Suprapubic skin (tissue), 4 donors: ENCODE measurements around the gene NFKBIA. TPM values are rescaled to one million over a fixed set of nuclear protein-coding genes. Genes with fewer than 3 reads are reported as not detected.
"Not testable (repeated sequence)": the region's sequence is repeated elsewhere in the genome, so short reads cannot be mapped to it uniquely, and the experiment has no call there.

Experiments used
- DNase-seq, 2 donors: peaks; one replicate each; pipeline ENCODE4 v3.0.0-alpha.2; 2019; ENCODE audit warnings: low spot score in 2 of 2
- H3K27ac ChIP-seq: fragments of 200-600 bp; sonication (generic); one replicate; pipeline ENCODE4 v1.5.1; 2019
- H3K27me3 ChIP-seq: fragments of 200-600 bp; sonication (generic); one replicate; pipeline ENCODE4 v1.5.1; 2019
- H3K36me3 ChIP-seq: fragments of 200-600 bp; sonication (generic); one replicate; pipeline ENCODE4 v1.5.1; 2019
- H3K4me1 ChIP-seq: fragments of 200-600 bp; sonication (generic); one replicate; pipeline ENCODE4 v1.5.1; 2019
- H3K4me3 ChIP-seq: fragments of 200-600 bp; sonication (generic); one replicate; pipeline ENCODE4 v1.5.1; 2019; ENCODE audit warnings: mild to moderate bottlenecking
- H3K9me3 ChIP-seq: fragments of 200-600 bp; sonication (generic); one replicate; pipeline ENCODE4 v1.5.1; 2019
- EP300 ChIP-seq: sonication (generic); formaldehyde crosslinking; IDR thresholded peaks from one replicate; pipeline ENCODE4 v1.6.1; 2017; ENCODE audit warnings: antibody characterized with exemption
- POLR2A ChIP-seq, 2 donors: fragments of 450-650 bp; IDR thresholded peaks; one replicate each; pipeline ENCODE4 v1.6.1; 2017; ENCODE audit warnings: antibody characterized with exemption in 2 of 2, mild to moderate bottlenecking in 2 of 2, moderate library complexity in 2 of 2
- POLR2AphosphoS5 ChIP-seq, 3 donors: sonication (generic); formaldehyde crosslinking; IDR thresholded peaks; one replicate each; pipeline ENCODE4 v1.6.1; 2017; ENCODE audit warnings: antibody characterized with exemption in 3 of 3
- WGBS: methylation state at CpG from one replicate; pipeline ENCODE4 v1.1.5; 2018; 5-methylcytosine and 5-hydroxymethylcytosine counted together
- total RNA-seq, 4 donors: library from RNA; depleted of rRNA; stranded (reverse); fragments of >200 nt; gene quantifications; one replicate each; pipeline ENCODE4 v1.1.0, GENCODE V29; 2016
- TF ChIP-seq, protein P1 (sequence below), 2 donors: fragments of 200-600 bp in 1 of 2; fragments of 450-650 bp in 1 of 2; sonication (generic) in 1 of 2; IDR thresholded peaks; one replicate each; pipeline ENCODE4 v1.5.1; 2016 to 2019; ENCODE audit warnings: antibody characterized with exemption in 2 of 2, mild to moderate bottlenecking in 1 of 2, moderate library complexity in 1 of 2

NFKBIA gene
- total RNA-seq, 4 donors from 2014 or later: 510 to 768 (median 735) TPM

DNA sequence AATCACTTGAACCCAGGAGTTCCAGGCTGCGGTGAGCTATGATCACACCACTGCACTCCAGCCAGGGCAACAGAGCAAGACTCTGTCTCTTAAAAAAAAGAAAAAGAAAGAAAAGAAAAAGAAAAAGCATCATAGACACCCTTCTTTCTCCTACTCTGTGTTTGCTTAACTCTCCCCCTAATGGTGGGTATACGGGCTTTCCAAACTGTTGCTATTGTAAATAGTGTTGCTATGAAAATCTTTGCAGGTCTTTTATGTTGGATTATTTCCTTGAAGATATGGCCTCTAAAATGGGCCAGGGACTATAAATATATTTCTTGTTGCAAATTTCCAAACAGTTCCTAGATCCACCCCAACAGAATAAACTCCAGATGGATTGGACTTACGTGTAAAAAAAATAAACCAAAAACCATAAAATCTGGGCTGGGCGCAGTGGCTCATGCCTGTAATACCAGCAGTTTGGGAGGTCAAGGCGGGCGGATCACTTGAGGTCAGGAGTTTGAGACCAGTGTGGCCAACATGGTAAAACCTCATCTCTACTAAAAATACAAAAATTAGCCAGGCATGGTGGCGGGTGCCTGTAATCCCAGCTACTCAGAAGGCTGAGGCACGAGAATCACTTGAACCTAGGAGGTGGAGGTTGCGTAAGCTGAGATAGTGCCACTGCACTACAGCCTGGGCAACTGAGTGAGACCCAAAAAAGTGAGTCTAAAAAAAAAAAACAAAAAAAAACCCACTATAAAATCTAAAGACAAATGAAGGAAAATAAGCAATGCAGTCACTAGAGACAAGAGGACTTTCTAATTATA lies 25.9 kb downstream of the NFKBIA start:
- no peak overlapping the region for H3K4me3 ChIP-seq
- no peak overlapping the region for H3K27ac ChIP-seq
- H3K27me3 ChIP-seq: no peaks in the 10 kb centered on the region
- H3K4me1 ChIP-seq: peaks cover 16% of the 10 kb centered on the region
- WGBS: 79% methylated on average over 9 of the region's 9 CpGs
- no peaks in the 10 kb centered on the region for H3K36me3 ChIP-seq
- no peak for DNase-seq
- no peaks in the 10 kb centered on the region for H3K9me3 ChIP-seq
- TF ChIP-seq EP300 (no peak), POLR2AphosphoS5 (IDR thresholded peaks at IDR 0.05) (no peak), POLR2A (IDR thresholded peaks at IDR 0.05) (no peak)
- TF ChIP-seq, protein P1, sequence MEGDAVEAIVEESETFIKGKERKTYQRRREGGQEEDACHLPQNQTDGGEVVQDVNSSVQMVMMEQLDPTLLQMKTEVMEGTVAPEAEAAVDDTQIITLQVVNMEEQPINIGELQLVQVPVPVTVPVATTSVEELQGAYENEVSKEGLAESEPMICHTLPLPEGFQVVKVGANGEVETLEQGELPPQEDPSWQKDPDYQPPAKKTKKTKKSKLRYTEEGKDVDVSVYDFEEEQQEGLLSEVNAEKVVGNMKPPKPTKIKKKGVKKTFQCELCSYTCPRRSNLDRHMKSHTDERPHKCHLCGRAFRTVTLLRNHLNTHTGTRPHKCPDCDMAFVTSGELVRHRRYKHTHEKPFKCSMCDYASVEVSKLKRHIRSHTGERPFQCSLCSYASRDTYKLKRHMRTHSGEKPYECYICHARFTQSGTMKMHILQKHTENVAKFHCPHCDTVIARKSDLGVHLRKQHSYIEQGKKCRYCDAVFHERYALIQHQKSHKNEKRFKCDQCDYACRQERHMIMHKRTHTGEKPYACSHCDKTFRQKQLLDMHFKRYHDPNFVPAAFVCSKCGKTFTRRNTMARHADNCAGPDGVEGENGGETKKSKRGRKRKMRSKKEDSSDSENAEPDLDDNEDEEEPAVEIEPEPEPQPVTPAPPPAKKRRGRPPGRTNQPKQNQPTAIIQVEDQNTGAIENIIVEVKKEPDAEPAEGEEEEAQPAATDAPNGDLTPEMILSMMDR (IDR thresholded peaks at IDR 0.05): no peak

DNA sequence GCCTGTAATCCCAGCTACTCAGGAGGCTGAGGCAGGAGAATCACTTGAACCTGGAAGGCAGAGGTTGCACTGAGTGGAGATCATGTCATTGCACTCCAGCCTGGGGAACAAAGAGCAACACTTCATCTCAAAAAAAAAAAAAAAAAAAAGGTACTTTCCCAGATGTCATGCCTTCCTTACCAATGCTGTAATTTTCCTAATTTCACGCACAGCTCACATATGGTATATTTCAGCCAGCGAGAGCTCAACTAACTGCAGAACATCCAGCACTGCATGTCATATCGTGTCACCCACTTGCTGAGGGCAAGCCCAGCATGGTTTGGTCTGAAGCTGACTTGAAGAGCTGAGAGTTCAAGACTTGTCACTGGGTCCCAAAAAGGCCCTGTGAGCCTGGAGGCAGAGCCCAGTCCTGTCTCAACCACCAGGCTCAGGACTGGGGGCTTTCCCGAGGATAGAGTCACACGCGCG lies 29.0 kb downstream of the NFKBIA start:
- Histone ChIP-seq H3K27me3 (no peaks in the 10 kb centered on the region), H3K4me3 (no peak overlapping the region), H3K9me3 (peaks cover 3% of the 10 kb centered on the region), H3K36me3 (no peaks in the 10 kb centered on the region), H3K27ac (no peak overlapping the region), H3K4me1 (peaks cover 17% of the 10 kb centered on the region)
- WGBS: 63% methylated on average over 7 of the region's 7 CpGs
- no peak for DNase-seq
- TF ChIP-seq POLR2A (IDR thresholded peaks at IDR 0.05): no peak
- no peak for TF ChIP-seq EP300
- TF ChIP-seq, protein P1 (IDR thresholded peaks at IDR 0.05): no peak
- no peak for TF ChIP-seq POLR2AphosphoS5 (IDR thresholded peaks at IDR 0.05)

DNA sequence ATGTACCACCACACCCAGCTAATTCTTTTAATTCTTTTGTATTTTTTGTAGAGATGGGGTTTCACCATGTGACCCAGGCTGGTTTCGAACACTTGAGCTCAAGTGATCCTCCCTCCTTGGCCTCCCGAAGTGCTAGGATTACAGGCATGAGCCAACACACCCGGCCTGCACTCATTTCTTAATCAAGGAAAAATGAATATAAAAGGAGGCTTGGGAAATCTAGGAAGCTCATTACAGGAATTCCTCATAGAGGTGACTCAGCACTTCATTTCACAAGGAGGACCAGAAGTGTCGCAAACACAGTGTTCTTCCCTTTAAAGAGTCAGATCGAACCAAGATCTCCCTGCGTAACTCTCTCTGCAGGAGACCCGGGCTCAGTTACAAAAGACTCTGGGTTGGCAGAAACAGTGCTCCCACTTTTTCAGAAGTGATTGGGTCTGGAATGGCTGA lies 30.3 kb downstream of the NFKBIA start:
- WGBS: 29% methylated on average over 7 of the region's 7 CpGs
- H3K27me3 ChIP-seq: no peaks in the 10 kb centered on the region
- no peaks in the 10 kb centered on the region for H3K36me3 ChIP-seq
- H3K4me1 ChIP-seq: peaks cover 29% of the 10 kb centered on the region
- H3K27ac ChIP-seq: peak overlapping the region; percentile 60
- TF ChIP-seq POLR2AphosphoS5 (IDR thresholded peaks at IDR 0.05): peak in 2 of 3 donors; percentile 85 to 94
- TF ChIP-seq, protein P1 (IDR thresholded peaks at IDR 0.05): no peak
- DNase-seq: peak in 1 of 2 donors; percentile 82
- H3K4me3 ChIP-seq: no peak overlapping the region
- H3K9me3 ChIP-seq: peaks cover 3% of the 10 kb centered on the region

DNA sequence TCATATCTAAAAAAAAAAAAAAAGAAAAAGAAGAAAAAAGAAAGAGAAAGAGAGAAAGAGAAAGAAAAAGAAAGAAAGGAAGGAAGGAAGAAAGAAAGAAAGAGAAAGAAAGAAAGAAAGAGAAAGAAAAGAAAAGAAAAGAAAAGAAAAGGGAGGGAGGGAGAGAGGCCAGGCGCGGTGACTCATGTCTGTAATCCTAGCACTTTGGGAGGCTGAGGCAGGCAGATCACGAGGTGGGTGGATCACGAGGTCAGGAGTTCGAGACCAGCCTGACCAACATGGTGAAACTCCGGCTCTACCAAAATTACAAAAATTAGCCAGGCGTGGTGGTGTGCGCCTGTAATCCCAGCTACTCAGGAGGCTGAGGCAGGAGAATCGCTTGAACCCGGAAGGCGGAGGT lies 31.3 kb downstream of the NFKBIA start:
- not testable (repeated sequence) for H3K36me3 ChIP-seq, H3K27me3 ChIP-seq, H3K4me3 ChIP-seq, H3K27ac ChIP-seq, H3K9me3 ChIP-seq, DNase-seq
- WGBS: 94% methylated on average over 11 of the region's 11 CpGs
- peaks cover 38% of the 10 kb centered on the region for H3K4me1 ChIP-seq

DNA sequence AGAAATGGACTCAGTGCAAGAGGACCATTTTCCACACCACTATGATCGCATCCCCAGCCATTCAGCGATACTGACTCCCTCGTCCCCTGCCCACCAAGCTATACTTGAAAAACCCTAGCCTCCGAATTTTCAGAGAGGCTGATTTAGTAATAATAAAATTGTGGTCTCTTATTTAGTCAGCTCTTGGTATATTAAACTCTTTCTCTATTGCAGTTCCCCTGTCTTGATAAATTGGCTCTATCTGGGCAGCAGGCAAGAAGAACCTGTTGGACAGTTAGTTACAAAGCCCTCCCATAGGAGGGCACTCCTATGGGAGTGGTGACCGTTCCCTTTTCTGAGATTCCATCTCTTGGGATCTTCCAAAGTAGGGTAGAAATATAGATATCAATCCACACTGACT lies 33.6 kb downstream of the NFKBIA start:
- no peak overlapping the region for H3K4me3 ChIP-seq
- no peaks in the 10 kb centered on the region for H3K27me3 ChIP-seq
- no peak for TF ChIP-seq POLR2AphosphoS5 (IDR thresholded peaks at IDR 0.05)
- WGBS: 76% methylated on average over 5 of the region's 5 CpGs
- no peak overlapping the region for H3K27ac ChIP-seq
- DNase-seq: no peak
- H3K4me1 ChIP-seq: peaks cover 60% of the 10 kb centered on the region
- peaks cover 3% of the 10 kb centered on the region for H3K9me3 ChIP-seq
- no peaks in the 10 kb centered on the region for H3K36me3 ChIP-seq

DNA sequence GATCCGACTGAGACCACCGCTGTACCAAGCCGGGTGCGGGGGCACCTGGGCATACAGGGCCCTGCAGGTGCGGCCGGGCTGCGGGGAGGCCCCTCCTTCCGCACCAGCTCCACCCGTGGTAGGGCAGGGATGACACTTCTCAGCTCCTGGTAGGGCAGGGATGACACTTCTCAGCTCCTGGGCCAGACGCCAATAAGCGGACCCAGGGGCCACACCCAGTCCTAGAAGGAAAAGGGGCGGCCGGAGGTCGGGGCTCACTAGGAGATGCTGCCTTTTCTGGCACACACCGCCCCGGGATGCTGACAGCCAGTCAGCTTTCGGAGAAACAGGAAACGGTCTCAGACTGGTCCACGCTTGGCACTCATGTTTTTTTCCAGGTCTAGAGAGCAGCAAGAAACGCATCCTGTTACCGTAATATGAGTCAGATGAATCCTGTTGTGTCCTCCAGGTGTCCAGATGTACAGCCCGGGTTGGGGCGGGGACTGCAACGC lies 34.8 kb downstream of the NFKBIA start:
- Histone ChIP-seq H3K9me3 (peaks cover 3% of the 10 kb centered on the region), H3K27me3 (no peaks in the 10 kb centered on the region), H3K36me3 (no peaks in the 10 kb centered on the region), H3K27ac (no peak overlapping the region), H3K4me3 (no peak overlapping the region), H3K4me1 (peaks cover 63% of the 10 kb centered on the region)
- 56% methylated on average over 14 of the region's 24 CpGs for WGBS
- TF ChIP-seq POLR2A (IDR thresholded peaks at IDR 0.05) (no peak), POLR2AphosphoS5 (IDR thresholded peaks at IDR 0.05) (no peak), EP300 (no peak)
- TF ChIP-seq, protein P1 (IDR thresholded peaks at IDR 0.05): no peak
- DNase-seq: no peak
